NOMO-1 treated with dmso at 0.1 percent for 144 hours (cell line): ENCODE data around the gene NEU1.

Experiments used
- DNase-seq: peaks from one replicate; lab custom pipeline; 2025; ENCODE audit not compliant: unreplicated experiment; lab: John Stamatoyannopoulos, UW

Gene NEU1

DNA sequence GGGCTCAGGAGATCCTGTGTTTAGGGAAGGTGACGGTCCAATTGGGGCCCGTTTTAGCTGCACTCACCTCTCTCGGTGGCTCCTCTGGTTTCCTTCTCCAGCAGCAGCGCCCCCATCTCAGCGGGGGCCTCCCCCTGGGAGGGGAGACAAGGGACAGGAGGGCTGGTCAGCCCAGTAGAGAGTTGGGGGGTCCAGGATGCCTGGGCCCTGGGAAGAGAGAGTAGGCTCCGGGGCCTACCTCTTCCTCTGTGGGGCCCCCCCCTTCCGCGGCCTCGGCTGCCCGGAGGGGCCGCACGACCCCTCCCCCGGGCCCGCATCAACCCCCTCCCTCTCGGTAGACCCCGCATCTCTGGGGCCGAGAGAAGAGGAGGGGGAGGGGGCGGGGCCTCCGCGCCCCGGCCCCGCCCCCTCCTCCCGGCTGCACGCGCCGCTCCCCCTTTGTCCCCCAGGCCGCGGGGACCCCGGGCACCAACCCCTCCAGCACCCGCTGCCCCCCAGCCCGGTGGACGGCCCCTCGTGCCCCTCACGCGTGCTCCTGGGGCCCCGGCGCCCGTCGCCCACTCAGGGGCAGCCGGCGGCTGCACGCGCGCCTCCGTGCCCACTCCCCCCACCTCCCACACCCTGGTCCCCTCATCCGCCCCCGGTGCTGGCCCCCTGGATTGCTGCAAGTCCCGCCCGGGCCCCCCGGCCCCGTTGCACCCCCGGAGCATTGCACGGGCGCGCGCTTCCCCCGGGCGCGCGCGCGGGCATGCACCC, 34.4 kb upstream of the NEU1 start:
- no peak for DNase-seq

DNA sequence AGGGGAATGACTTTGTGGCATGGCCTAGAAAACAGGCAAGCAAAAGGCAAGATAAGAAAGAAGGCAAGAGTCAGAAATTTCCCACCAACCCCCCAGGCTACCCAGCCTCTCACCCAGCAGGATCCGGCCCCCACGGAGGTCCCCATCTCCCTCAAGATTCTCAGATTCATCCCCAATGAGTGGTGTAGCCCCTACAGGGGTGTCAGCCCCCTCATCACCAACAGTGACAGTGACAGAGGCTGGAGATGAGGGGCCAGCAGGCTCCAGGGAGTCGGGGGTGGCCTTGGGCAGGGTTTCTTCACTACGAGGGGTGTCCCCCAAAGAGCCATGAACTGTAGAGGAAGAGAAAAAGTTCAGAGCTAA, 33.9 kb upstream of the NEU1 start:
- no peak for DNase-seq

- no peak for DNase-seq
These were observed 30.2 kb upstream of the NEU1 start for GRCh38 chr6:31892821-31893220.

DNA sequence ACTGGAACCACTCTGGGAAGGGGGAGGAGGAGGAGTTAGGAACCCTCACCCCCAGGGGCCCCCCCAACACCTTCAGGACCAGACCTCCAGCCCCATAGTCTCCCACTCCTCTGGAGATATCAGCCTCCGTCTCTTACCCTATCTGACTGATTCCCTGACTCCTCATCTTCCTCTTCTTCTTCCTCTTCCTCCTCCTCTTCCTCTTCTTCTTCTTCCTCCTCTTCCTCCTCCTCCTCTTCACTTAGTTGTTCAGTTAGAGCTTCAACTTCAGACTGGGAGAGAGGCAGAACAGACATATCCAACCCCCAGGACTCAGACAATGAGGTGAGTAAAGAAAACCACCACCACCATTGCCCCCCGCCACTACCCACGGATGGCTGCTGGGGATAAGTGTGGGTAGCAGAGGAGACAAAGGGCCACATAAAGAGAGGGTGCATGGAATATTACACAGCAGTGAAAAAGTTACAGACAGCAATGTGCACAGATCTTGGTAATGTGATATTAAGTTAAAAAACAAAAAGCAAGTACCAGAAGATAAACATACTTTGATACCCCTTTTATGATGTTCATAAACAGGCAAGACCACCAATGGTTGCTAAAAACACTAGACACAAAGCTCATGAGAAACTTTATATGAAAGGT, 26.8 kb upstream of the NEU1 start:
- no peak for DNase-seq

DNA sequence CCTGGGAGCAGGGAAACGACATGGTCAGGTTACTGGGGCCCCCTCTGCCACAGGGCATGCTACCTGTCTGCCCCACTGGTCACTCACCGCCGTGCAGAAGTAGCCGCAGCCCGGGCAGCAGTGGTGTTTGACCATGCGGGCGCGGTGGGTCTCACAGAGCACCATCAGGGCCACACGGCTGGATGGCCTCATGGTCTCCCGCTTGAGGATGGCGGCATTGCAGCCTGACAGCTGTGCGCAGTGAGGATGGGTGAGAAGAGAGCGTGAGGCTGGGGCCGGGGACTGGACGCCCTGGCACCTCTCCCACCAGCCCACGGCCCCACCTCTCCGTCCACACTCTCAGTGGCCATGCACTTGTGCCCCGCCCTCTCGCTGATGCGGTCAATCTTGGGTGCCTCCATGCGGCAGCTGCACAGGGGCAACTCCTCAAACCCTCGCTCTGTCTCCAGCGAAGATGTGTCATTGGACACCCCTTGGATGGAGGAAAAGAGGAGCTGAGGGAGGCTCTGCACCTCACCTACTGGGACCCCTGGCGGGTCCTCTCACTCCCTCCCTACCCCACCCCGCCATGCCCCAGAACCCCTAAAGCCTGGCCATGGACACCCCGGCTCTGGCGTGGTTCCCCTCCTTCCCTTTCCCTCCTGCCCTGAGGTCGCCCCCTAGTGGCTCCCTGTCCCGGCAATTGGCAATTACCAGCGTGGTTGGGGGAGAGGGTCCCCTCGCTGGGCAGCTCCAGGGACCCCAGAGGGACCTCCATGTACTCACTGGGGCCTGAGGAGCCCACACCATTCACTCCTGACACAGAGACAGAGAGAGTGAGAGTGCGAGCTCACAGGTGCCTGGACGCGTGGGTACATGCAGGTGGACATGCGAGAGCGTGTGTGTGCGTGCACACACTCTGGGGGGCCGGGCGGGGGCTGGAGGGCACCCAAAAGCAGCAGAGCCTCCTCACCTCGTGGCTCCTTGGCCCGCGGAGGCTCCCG, 25.9 kb upstream of the NEU1 start:
- DNase-seq = no peak

- no peak for DNase-seq
These were observed 24.8 kb upstream of the NEU1 start for GRCh38 chr6:31887173-31888007.

DNA sequence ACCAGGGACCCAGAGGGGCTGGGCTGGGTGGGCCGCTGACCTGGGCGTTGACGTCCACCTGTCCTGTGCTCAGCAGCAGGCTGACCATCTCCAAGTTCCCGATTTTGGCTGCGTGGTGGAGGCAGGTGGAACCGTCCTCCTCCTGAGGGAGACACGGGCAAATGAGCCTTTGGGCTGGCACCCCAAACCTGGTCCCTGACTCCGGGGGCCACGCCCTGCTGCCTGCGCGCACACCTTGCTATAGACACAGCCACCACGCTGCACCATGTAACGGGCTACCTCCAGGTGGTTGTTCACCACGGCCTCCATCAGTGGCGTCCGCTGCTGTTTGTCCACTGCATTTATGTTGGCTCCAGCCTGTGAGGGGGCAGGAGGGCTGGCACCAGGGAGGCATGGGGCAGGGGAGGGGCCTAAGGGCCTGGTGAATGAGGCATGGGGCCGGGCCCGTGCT, 23.9 kb upstream of the NEU1 start:
- DNase-seq = no peak

GRCh38 chr6:31884528-31885035, 22.0 kb upstream of the NEU1 start:
- DNase-seq = no peak

DNA sequence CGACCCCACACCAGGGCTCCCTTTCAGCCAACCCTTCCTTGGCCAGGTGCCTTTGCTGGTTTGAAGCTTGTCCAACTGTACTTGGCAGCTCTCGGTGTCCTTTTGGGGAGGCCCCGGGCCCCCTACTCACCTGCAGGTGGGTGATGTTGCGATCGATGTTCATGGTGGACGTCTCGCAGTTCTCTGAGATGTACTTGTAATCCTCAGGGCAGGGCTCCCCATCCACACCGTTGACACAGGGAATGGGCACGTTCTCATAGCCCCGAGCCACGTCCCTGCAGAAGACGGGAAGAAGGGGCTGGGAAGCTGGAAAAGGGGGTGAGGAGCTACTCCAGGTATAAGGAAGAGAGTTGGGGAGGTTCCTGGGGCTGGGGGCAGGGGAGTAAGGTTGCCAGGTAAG, 21.1 kb upstream of the NEU1 start:
- DNase-seq = no peak

- no peak for DNase-seq
These were observed 19.7 kb upstream of the NEU1 start for GRCh38 chr6:31882344-31882743.

DNA sequence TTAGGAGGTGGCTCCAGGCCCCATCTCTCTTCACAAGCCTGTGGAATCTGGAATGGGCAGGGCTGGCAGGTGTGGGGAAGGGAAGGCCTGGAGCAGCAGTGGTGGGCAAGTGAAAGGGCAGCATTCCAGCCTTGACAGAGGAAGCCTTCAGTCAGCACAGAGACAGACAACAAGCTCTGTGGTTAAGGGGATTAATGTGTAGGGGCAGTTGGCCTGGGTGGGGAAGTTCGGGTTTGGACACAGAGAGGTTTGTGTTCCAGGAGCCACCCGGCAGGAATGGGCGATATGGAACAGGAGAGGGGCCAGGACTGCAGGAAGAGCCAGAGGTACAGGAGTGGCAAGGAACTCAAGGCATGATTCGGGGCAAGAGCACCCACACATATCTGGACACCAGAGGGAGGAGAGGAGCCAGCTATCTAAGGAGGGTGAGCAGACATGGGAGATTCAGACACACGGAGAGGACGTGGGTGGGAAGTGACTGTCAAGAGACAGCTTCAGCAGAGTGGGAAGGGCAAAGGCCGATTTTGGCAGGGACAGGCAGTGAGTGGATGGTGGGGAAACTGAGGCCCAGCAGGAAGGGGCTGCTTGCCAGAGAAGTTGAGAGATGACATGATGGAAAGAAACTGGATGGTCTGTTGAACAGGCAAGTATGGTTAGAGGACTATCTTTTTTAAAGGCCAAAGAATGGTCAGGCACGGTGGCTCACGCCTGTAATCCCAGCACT, 18.7 kb upstream of the NEU1 start:
- no peak for DNase-seq

GRCh38 chr6:31880616-31881015, 18.0 kb upstream of the NEU1 start:
- DNase-seq = no peak

- DNase-seq = no peak
These were observed 17.3 kb upstream of the NEU1 start for GRCh38 chr6:31879901-31880300.

DNA sequence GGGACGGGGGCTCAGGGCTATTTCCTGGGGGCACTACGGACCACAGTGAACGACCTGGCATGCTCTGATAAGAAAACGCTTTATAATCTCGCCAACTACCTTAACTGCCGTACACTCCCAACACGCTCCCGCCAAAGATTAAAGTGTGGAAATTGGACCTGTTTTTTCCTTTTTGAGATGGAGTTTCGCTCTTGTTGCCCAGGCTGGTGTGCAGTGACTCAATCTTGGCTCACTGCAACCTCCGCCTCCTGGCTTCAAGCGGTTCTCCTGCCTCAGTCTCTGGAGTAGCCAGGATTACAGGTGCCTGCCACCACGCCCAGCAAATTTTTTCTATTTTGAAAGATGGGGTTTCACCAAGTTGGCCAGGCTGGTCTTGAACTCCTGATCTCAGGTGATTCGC, 16.5 kb upstream of the NEU1 start:
- no peak for DNase-seq

DNA sequence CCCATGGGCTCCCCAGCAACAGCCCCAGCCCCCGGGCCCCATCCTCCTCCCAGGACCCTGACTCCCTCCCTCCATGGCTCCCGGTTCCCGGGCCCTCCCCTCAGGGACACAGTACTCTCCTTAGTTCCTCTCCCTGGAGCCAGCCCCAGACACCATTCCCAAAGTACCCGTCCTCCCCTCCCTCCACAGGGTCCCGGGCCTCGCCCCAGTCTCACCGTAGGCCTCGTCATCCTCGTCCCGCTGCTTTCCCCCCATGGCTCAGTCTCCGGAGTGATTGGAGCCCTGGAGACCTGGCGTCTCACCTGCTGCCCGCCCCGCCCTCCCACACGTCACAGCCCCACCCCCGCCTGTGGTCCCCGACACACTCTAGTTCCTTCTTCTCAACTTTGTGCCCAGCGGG, 16.1 kb upstream of the NEU1 start, which contains the start of gene SLC44A4:
Gene SLC44A4, minus strand, starts transcription at position 272 of the 400 bp plus-strand sequence. Its CDS starts 17 bp downstream, at position 255.
- DNase-seq = no peak

- DNase-seq = no peak
These were observed 15.6 kb upstream of the NEU1 start for GRCh38 chr6:31878222-31878621.

GRCh38 chr6:31877651-31878161, 15.1 kb upstream of the NEU1 start:
- DNase-seq = no peak

DNA sequence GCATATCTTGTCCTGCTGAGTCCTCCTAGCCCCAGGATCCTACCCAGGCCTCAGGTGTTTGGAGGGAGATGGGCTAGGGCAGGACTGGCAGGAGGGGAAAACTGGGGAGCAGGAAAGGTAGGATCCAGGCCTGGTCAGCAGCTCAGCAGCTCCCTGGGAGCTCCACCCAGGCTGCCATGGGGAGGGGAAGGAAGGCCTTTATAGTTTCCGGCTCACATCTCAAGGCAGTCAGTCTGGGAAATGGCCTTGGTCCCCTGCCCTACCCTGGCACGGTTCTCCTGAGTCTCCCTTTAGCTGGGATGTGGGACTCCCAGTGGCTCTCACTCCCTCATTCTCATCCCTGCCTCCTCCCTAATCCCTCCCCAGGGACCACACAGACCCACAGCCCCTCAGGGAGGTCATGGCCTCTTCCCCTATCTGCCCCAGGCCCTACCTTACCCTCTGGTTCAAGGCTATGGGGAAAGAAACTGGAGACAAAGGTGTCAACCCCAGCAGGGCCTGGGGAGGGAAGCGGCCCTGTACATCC, 14.6 kb upstream of the NEU1 start:
- DNase-seq = no peak

DNA sequence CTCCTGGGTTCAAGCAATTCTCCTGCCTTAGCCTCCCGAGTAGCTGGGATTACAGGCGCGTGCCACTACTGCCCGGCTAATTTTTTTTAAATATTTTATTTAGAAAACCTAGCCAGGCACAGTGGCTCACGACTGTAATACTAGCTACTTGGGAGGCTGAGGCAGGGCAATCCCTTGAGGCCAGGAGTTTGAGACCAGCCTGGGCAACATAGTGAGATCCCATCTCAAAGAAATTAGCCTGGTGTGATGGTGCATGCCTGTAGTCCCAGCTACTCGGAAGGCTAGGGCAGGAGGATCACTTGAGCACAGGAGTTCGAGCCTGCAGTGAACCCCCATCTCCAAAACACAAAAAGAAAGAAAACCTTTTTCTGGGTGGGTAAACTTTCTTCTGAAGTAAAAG, 13.7 kb upstream of the NEU1 start:
- no peak for DNase-seq
